GM10266 (cell line): ENCODE measurements around the gene FHAD1.
A peak's percentile ranks its signal among the peaks of the same experiment; 100 is the strongest.

ENCODE experiments used
- DNase-seq: peaks from one replicate; pipeline ENCODE4 v3.0.0; 2012; ENCODE audit errors: extremely low spot score
- CTCF ChIP-seq: IDR thresholded peaks from 2 replicates; pipeline ENCODE4 v1.5.1; 2012; ENCODE audit warnings: mild to moderate bottlenecking, low read depth; ENCODE audit not compliant: control insufficient read depth, insufficient read depth; ENCODE audit errors: missing control alignments

Gene FHAD1

GRCh38 chr1:15343729-15344128 lies 96.7 kb downstream of the FHAD1 start:
- no peak for DNase-seq
- TF ChIP-seq CTCF = no peak

DNA sequence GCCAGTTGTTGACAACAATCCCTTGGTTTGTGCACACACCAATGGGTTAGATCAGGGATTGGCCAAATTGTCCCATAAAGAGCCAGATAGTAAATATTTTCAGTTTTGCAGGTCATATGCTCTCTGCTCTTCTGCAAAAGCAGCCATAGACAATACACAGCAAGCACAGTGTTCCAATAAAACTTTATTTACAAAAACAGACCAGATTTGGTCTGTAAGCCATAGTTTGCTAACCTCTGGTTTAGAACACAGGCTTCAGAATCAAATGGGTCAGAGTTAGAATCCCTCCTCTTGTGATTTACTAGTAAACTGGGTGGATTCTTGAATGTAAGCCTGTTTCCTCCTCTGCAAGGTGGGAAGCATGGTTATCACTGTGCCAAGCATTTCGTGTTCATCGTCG lies 97.4 kb downstream of the FHAD1 start:
- DNase-seq = no peak

GRCh38 chr1:15344800-15345704 lies 98.0 kb downstream of the FHAD1 start:
- no peak for TF ChIP-seq CTCF
- DNase-seq = no peak

More for the DNA sequence above, 97.4 kb downstream of the FHAD1 start:
- TF ChIP-seq CTCF = no peak

DNA sequence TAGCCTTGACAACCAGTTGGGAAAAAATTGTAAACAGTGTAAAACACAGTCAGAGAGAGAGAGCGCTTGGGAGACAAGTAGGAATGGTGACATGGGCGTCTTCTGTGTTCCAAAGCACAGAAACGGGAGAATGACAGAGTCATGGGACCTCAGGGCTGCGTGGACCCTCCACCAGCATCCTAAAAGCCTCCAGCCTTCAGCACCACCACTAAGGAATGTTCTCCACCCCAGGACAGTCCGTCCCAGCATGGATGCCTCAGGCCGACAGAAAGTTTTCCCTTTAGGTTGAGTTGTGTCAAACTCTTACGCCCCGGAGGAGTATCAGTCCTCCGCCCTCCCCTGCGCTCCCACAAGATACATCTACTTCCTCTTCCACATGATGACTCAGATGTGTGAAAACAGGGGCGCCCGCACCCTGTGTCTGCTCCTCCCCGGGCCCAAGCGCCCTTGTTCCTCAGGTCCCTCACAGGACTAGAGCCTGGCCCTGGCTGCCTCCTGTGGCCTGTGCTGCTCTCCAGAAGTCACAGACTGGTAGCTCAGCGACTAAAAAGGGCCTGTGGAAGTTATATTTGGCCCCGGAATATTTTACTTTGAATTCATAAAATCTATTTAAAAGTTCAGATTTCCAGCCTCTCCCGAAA lies 98.8 kb downstream of the FHAD1 start:
- DNase-seq = peak; percentile 52
- no peak for TF ChIP-seq CTCF

DNA sequence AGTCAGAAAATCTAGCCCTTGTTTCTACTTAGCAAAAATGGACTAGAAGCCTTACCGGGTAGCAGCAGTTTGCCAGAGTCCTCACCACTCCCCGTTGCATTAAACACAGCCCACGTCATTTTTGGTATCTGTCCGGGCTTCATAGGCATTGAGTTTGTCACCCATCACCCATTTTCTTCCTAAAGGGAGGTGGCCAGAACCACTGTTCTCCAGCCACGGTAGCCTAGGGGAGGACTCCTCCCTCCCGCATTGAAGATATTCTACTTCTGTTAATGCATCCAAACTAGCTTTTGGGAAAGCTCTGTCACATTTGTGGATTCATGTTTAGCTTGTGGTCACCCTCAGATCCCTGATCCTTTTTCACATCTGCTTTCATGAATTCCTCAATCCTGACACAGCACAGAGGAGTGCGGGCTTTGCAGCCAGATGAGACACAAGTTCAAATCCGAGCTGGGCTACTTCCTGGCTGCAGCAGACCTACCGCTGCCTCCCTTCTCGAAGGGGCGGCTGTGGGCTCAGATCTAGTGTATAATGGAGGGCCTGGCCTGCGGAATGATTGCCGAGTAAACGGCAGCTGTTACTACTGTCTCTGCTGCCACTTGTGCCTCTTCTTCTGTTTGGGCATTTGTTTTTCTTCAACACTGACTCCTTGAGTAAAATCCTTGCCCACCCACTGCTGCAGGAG lies 99.5 kb downstream of the FHAD1 start:
- DNase-seq = no peak
- TF ChIP-seq CTCF = no peak

DNA sequence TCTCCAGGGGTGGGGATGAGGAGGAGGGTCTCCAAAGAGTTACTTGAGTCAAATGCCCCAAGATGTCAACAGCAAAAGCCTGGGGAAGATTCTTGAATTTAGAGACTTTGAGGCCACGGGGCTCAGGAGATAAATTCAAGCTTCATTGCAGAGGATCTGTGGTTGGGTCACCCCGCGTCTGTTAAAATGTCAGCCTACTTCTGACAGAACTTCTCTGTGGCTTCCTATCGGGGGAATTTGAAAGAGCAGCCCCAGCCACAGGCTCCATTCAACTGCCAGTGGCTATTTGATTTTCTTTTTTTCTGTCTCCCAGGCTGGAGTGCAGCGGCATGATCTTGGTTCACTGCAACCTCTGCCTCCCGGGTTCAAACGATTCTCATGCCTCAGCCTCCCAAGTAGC lies 100.2 kb downstream of the FHAD1 start:
- TF ChIP-seq CTCF = no peak
- no peak for DNase-seq
